ENCODE measurements around the gene PTMA. TPM values are rescaled to one million over a fixed set of nuclear protein-coding genes. Genes with fewer than 3 reads are reported as not detected.

The PTMA gene
- total RNA-seq, 1 experiment from 2014 or later, result 1,390 TPM

DNA sequence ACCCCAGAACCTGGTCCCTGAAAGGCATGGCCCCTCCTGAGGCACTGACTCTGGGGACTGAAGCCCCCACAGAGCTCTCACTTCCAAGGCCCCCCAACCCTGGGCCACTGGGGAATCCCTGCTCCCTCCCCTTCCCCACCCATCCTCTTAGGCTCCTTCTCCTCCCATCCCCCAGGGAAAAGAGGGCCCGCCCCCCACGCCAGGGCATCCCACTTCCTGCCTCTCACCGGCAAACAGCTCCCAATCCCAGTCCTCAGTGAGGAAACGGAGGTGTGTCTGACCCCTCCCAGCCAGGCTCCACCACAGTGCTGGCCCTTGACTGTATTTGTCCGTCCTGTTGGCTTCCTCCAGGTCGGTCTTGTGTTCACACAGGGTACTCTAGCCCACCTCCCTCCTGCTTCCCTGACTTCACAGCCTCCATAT is 35.0 kb upstream of the PTMA start:
- in situ Hi-C loops (cut with HindIII; ENCODE audit: low pct_unique_long_range_greater_than_20kb, low sequenced_read_pairs) (no loop called here), intact Hi-C loops (cut with micrococcal nuclease; ENCODE audit: unreplicated experiment) (no loop called here)
- DNase-seq (ENCODE audit: low read depth, low spot score) (no peak), ATAC-seq (peak; percentile 84)
- Histone ChIP-seq H3K4me1 (ENCODE audit: control insufficient read depth, insufficient read depth, low read length) (peaks cover 49% of the 10 kb centered on the region), H3K27ac (ENCODE audit: low read length) (peak overlapping the region; percentile 96), H3K36me3 (ENCODE audit: control insufficient read depth, insufficient read depth, low read length) (no peaks in the 10 kb centered on the region), H3K4me3 (ENCODE audit: low read depth in 2 of 2, low read length in 2 of 2) (peak overlapping the region; percentile 26 to 53), H3K9me3 (ENCODE audit: control insufficient read depth, insufficient read depth, low read depth, low read length) (no peaks in the 10 kb centered on the region), H3K27me3 (ENCODE audit: control insufficient read depth, insufficient read depth, low read length) (no peaks in the 10 kb centered on the region)
- POLR2A ChIA-PET, result interaction anchor here (0.5 to 1.3 kb wide), 5 partner anchors 12 to 196 kb away, joined by 4 to 11 read pairs (median 8); no protein-coding TSS in a partner anchor
- no TSS peak for BruUV-seq (replicated peaks)
- TF ChIP-seq SIN3A (IDR thresholded peaks at IDR 0.05; ENCODE audit: borderline replicate concordance, insufficient read depth, low read depth, low read length) (no peak), POLR2AphosphoS5 (IDR thresholded peaks at IDR 0.05; ENCODE audit: low read depth, low read length) (peak; percentile 59)
- CTCF ChIA-PET, result interaction anchor here (0.6 to 3.7 kb wide), 11 partner anchors 8 to 628 kb away, joined by 3 to 45 read pairs (median 6); no protein-coding TSS in a partner anchor

- Histone ChIP-seq H3K27me3 (ENCODE audit: control insufficient read depth, insufficient read depth, low read length) (no peaks in the 10 kb centered on the region), H3K9me3 (ENCODE audit: control insufficient read depth, insufficient read depth, low read depth, low read length) (no peaks in the 10 kb centered on the region), H3K4me3 (ENCODE audit: low read depth in 2 of 2, low read length in 2 of 2) (no peak overlapping the region), H3K36me3 (ENCODE audit: control insufficient read depth, insufficient read depth, low read length) (no peaks in the 10 kb centered on the region), H3K4me1 (ENCODE audit: control insufficient read depth, insufficient read depth, low read length) (peaks cover 49% of the 10 kb centered on the region), H3K27ac (ENCODE audit: low read length) (peak overlapping the region; percentile 96)
- ATAC-seq (peak; percentile 63), DNase-seq (ENCODE audit: low read depth, low spot score) (no peak)
- no TSS peak for BruUV-seq (replicated peaks)
- ChIA-PET POLR2A (interaction anchor here (0.5 to 0.7 kb wide), 3 partner anchors 25 to 565 kb away, joined by 3 to 8 read pairs (median 7); no protein-coding TSS in a partner anchor), CTCF (interaction anchor here (0.5 to 3.9 kb wide), 13 partner anchors 9 to 102 kb away, joined by 3 to 74 read pairs (median 4); no protein-coding TSS in a partner anchor)
- TF ChIP-seq, protein P1, sequence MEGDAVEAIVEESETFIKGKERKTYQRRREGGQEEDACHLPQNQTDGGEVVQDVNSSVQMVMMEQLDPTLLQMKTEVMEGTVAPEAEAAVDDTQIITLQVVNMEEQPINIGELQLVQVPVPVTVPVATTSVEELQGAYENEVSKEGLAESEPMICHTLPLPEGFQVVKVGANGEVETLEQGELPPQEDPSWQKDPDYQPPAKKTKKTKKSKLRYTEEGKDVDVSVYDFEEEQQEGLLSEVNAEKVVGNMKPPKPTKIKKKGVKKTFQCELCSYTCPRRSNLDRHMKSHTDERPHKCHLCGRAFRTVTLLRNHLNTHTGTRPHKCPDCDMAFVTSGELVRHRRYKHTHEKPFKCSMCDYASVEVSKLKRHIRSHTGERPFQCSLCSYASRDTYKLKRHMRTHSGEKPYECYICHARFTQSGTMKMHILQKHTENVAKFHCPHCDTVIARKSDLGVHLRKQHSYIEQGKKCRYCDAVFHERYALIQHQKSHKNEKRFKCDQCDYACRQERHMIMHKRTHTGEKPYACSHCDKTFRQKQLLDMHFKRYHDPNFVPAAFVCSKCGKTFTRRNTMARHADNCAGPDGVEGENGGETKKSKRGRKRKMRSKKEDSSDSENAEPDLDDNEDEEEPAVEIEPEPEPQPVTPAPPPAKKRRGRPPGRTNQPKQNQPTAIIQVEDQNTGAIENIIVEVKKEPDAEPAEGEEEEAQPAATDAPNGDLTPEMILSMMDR (IDR thresholded peaks at IDR 0.05), result peak; percentile 96
- TF ChIP-seq SIN3A (IDR thresholded peaks at IDR 0.05; ENCODE audit: borderline replicate concordance, insufficient read depth, low read depth, low read length), result no peak
- intact Hi-C loops (cut with micrococcal nuclease; ENCODE audit: unreplicated experiment) (loop anchor here (1.0 to 2.0 kb wide), 2 partner anchors 26 to 62 kb away; no protein-coding TSS in a partner anchor), in situ Hi-C loops (cut with HindIII; ENCODE audit: low pct_unique_long_range_greater_than_20kb, low sequenced_read_pairs) (no loop called here)
Measured at GRCh38 chr2:231674587-231675338, 33.6 kb upstream of the PTMA start.

DNA sequence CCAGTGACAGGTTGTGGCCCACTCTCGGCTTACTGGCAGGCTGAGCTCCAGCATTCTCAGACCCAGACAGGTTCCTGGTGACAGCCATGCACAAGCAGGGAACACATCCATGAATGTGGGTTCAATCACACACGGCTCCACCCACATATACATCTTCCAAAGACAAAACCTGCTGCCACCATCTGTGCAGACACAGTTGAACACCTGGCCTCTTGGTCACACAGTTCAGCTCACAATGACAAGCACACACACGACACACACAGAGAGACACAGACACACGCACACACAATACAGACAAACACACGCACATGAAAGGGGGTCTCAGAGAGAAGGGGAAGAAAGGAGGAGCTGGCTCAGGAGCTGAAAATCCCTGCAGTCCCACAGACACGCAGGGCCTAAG is 32.1 kb upstream of the PTMA start:
- TF ChIP-seq POLR2AphosphoS5 (IDR thresholded peaks at IDR 0.05; ENCODE audit: low read depth, low read length) (no peak), SIN3A (IDR thresholded peaks at IDR 0.05; ENCODE audit: borderline replicate concordance, insufficient read depth, low read depth, low read length) (no peak), TCF7L2 (IDR thresholded peaks at IDR 0.05; ENCODE audit: low read depth, low read length) (no peak), REST (IDR thresholded peaks at IDR 0.05; ENCODE audit: insufficient read depth in 1 of 2, low read depth in 2 of 2, low read length in 1 of 2) (no peak)
- TF ChIP-seq, protein P1 (IDR thresholded peaks at IDR 0.05), result no peak
- H3K9me3 ChIP-seq (ENCODE audit: control insufficient read depth, insufficient read depth, low read depth, low read length), result no peaks in the 10 kb centered on the region
- ATAC-seq (no peak), DNase-seq (ENCODE audit: low read depth, low spot score) (no peak)
- peaks cover under 1% of the 10 kb centered on the region; the same call in 1 of the 2 replicates for H3K36me3 ChIP-seq (ENCODE audit: control insufficient read depth, insufficient read depth, low read length)
- POLR2A ChIA-PET, result interaction anchor here (0.7 kb wide), 1 partner anchor 48 kb away, joined by 3 read pairs; no protein-coding TSS in a partner anchor
- in situ Hi-C loops (cut with HindIII; ENCODE audit: low pct_unique_long_range_greater_than_20kb, low sequenced_read_pairs), result no loop called here
- no TSS peak for BruUV-seq (replicated peaks)
- intact Hi-C loops (cut with micrococcal nuclease; ENCODE audit: unreplicated experiment), result no loop called here
- peak overlapping the region; percentile 20; the same call in 1 of the 2 replicates for H3K27ac ChIP-seq (ENCODE audit: low read length)
- H3K4me3 ChIP-seq (ENCODE audit: low read depth in 2 of 2, low read length in 2 of 2), result no peak overlapping the region
- H3K4me1 ChIP-seq (ENCODE audit: control insufficient read depth, insufficient read depth, low read length), result peaks cover 49% of the 10 kb centered on the region
- no peaks in the 10 kb centered on the region for H3K27me3 ChIP-seq (ENCODE audit: control insufficient read depth, insufficient read depth, low read length)
- CTCF ChIA-PET, result interaction anchor here (0.6 to 3.9 kb wide), 3 partner anchors 34 to 64 kb away, joined by 3 to 74 read pairs (median 45); no protein-coding TSS in a partner anchor

Measured in Panc1 (cell line).